ENCODE measurements around the gene XRCC4.

The XRCC4 gene

DNA sequence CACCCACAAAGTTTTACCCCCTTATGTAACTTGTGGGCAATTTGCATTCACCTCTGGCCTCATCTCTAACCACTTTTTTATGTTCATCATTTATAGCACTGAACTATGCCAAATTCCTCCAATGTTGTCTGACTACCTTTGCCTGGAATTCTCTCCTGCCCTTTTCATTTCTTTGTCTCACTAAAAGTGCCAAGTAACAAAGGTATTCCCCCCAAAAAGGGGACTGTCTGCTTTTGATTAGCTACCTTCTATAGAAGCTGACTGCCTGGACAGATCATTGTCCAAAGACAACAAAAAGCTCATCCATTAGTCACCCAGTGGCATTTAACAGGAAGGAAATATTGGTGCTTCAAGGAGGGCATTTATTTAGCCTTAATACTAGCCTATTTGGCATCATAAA, 204.3 kb downstream of the XRCC4 start:
- H3K18ac ChIP-seq (ENCODE audit: low read length): no peak overlapping the region
- H2AK5ac ChIP-seq (ENCODE audit: low read depth, low read length): no peak overlapping the region
- H3K4ac ChIP-seq (ENCODE audit: low read length): no peak overlapping the region
- H4K8ac ChIP-seq (ENCODE audit: low read depth, low read length): no peak overlapping the region
- DNase-seq (ENCODE audit: low spot score): peak; percentile 9
- no peak overlapping the region for H2BK5ac ChIP-seq (ENCODE audit: low read length)
- no peak overlapping the region for H3K4me3 ChIP-seq (ENCODE audit: low read length in 2 of 2)
- H3K4me2 ChIP-seq (ENCODE audit: insufficient read depth, low read length, poor library complexity, severe bottlenecking): no peak overlapping the region
- H3K79me1 ChIP-seq (ENCODE audit: low read depth, low read length): no peaks in the 10 kb centered on the region
- no peaks in the 10 kb centered on the region for H3K4me1 ChIP-seq (ENCODE audit: control insufficient read depth in 2 of 2, insufficient read depth in 1 of 2, low read depth in 1 of 2, low read length in 2 of 2)
- H4K91ac ChIP-seq (ENCODE audit: low read depth, low read length, poor library complexity): no peak overlapping the region
- no peaks in the 10 kb centered on the region for H3K9me3 ChIP-seq (replicated peaks in 1 of 2; ENCODE audit: control insufficient read depth in 2 of 2, insufficient read depth in 1 of 2, low read depth in 1 of 2, low read length in 2 of 2)
- no peak overlapping the region for H3K27ac ChIP-seq (replicated peaks; ENCODE audit: low read length)
- no peak overlapping the region for H3K23ac ChIP-seq (ENCODE audit: low read depth, low read length, poor library complexity)
- H2BK12ac ChIP-seq (ENCODE audit: low read length): no peak overlapping the region
- H3K9ac ChIP-seq (ENCODE audit: low read depth, low read length, poor library complexity): no peak overlapping the region
- no peak overlapping the region for H2AFZ ChIP-seq (ENCODE audit: low read length)
- H3K14ac ChIP-seq (ENCODE audit: low read length): no peak overlapping the region
- no peak overlapping the region for H2BK15ac ChIP-seq (ENCODE audit: low read length)
- no peaks in the 10 kb centered on the region for H3K36me3 ChIP-seq (replicated peaks in 1 of 2; ENCODE audit: control insufficient read depth in 2 of 2, insufficient read depth in 2 of 2, low read length in 2 of 2)
- no peaks in the 10 kb centered on the region for H3K27me3 ChIP-seq (ENCODE audit: control insufficient read depth in 3 of 3, insufficient read depth in 3 of 3, low read depth in 1 of 3, low read length in 3 of 3)
- no peak overlapping the region for H2BK120ac ChIP-seq (ENCODE audit: low read depth, low read length)

DNA sequence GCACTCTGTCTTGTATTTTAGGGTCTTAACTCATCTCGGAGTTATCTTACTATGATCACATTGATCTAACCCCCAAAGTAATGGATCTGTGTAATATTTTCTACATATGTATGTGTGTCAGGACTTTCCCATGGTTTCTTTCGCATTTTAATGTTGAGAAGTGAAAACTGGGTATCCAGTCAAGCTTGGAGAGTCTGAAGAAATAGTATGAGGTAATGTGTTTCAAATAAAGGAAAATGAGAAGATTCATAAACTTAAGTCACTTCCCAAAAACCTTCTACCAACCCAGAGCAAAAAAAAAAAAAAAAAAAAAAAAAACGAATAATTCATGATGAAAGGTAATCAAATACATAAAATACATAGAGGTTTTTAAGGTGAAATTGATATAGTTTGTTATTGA, 206.4 kb downstream of the XRCC4 start:
- Histone ChIP-seq H4K91ac (ENCODE audit: low read depth, low read length, poor library complexity) (no peak overlapping the region), H3K4ac (ENCODE audit: low read length) (no peak overlapping the region), H4K8ac (ENCODE audit: low read depth, low read length) (no peak overlapping the region), H3K27ac (replicated peaks; ENCODE audit: low read length) (no peak overlapping the region), H2BK5ac (ENCODE audit: low read length) (no peak overlapping the region), H3K79me1 (ENCODE audit: low read depth, low read length) (no peaks in the 10 kb centered on the region), H3K4me3 (ENCODE audit: low read length in 2 of 2) (no peak overlapping the region), H3K36me3 (replicated peaks in 1 of 2; ENCODE audit: control insufficient read depth in 2 of 2, insufficient read depth in 2 of 2, low read length in 2 of 2) (no peaks in the 10 kb centered on the region), H3K18ac (ENCODE audit: low read length) (no peak overlapping the region), H3K9me3 (replicated peaks in 1 of 2; ENCODE audit: control insufficient read depth in 2 of 2, insufficient read depth in 1 of 2, low read depth in 1 of 2, low read length in 2 of 2) (no peaks in the 10 kb centered on the region), H2AFZ (ENCODE audit: low read length) (no peak overlapping the region), H2BK15ac (ENCODE audit: low read length) (no peak overlapping the region), H3K27me3 (ENCODE audit: control insufficient read depth in 3 of 3, insufficient read depth in 3 of 3, low read depth in 1 of 3, low read length in 3 of 3) (no peaks in the 10 kb centered on the region), H3K14ac (ENCODE audit: low read length) (no peak overlapping the region), H3K9ac (ENCODE audit: low read depth, low read length, poor library complexity) (no peak overlapping the region), H3K4me2 (ENCODE audit: insufficient read depth, low read length, poor library complexity, severe bottlenecking) (no peak overlapping the region), H2AK5ac (ENCODE audit: low read depth, low read length) (no peak overlapping the region), H3K4me1 (ENCODE audit: control insufficient read depth in 2 of 2, insufficient read depth in 1 of 2, low read depth in 1 of 2, low read length in 2 of 2) (no peaks in the 10 kb centered on the region), H3K23ac (ENCODE audit: low read depth, low read length, poor library complexity) (no peak overlapping the region), H2BK120ac (ENCODE audit: low read depth, low read length) (no peak overlapping the region), H2BK12ac (ENCODE audit: low read length) (no peak overlapping the region)
- no CpG with 5 or more reads among the region's 3 CpGs for WGBS, 2 donors (ENCODE audit: extremely low coverage in 2 of 2, insufficient read length in 2 of 2, insufficient replicate concordance in 1 of 2)
- no peak for DNase-seq (ENCODE audit: low spot score)

DNA sequence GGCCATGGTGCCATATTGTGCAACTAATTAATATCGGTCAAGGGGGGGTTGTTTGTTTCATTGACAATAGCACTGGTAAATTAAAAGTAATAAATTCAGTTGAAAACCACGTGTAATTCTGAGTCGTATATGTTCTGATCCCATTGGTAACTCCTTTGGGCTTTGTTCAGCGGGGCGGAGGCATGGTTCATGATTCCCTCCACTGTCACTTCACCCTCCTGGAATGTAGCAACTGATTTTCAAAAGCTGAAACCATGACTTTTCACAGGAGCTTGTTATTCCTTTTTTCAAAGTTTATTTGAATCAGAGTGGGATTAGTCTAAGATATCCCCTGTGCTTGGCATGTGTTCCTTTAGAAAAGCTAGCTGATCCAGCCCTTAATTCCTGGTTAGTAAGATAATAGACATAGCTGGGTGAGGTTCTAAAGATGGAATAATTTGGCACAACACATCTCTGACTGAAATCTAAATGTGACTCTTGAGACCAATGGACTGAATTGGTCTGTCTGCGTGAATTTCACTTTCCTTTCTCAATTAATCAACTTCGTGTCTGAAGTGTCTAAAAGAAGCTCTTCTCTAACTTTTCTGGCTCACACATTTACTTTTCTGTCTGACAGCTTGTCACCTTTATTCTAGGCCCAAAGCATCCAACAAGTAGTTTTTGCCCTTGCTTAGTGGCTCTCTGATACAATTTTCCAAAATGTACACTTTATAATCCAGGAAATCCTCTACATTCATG, 208.5 kb downstream of the XRCC4 start:
- H2BK12ac ChIP-seq (ENCODE audit: low read length): no peak overlapping the region
- H3K79me1 ChIP-seq (ENCODE audit: low read depth, low read length): no peaks in the 10 kb centered on the region
- H3K9ac ChIP-seq (ENCODE audit: low read depth, low read length, poor library complexity): no peak overlapping the region
- no peak overlapping the region for H3K27ac ChIP-seq (replicated peaks; ENCODE audit: low read length)
- no peak overlapping the region for H3K4me3 ChIP-seq (ENCODE audit: low read length in 2 of 2)
- H3K4me1 ChIP-seq (ENCODE audit: control insufficient read depth in 2 of 2, insufficient read depth in 1 of 2, low read depth in 1 of 2, low read length in 2 of 2): no peaks in the 10 kb centered on the region
- H3K27me3 ChIP-seq (ENCODE audit: control insufficient read depth in 3 of 3, insufficient read depth in 3 of 3, low read depth in 1 of 3, low read length in 3 of 3): no peaks in the 10 kb centered on the region
- H3K18ac ChIP-seq (ENCODE audit: low read length): no peak overlapping the region
- H3K9me3 ChIP-seq (replicated peaks in 1 of 2; ENCODE audit: control insufficient read depth in 2 of 2, insufficient read depth in 1 of 2, low read depth in 1 of 2, low read length in 2 of 2): peaks cover 0 to 5% of the 10 kb centered on the region in 2 donors
- H2BK120ac ChIP-seq (ENCODE audit: low read depth, low read length): no peak overlapping the region
- WGBS, 2 donors (ENCODE audit: extremely low coverage in 2 of 2, insufficient read length in 2 of 2, insufficient replicate concordance in 1 of 2): no CpG with 5 or more reads among the region's 7 CpGs
- H3K36me3 ChIP-seq (replicated peaks in 1 of 2; ENCODE audit: control insufficient read depth in 2 of 2, insufficient read depth in 2 of 2, low read length in 2 of 2): no peaks in the 10 kb centered on the region
- H3K14ac ChIP-seq (ENCODE audit: low read length): no peak overlapping the region
- no peak overlapping the region for H2BK5ac ChIP-seq (ENCODE audit: low read length)
- no peak overlapping the region for H4K8ac ChIP-seq (ENCODE audit: low read depth, low read length)
- H4K91ac ChIP-seq (ENCODE audit: low read depth, low read length, poor library complexity): no peak overlapping the region
- H3K4ac ChIP-seq (ENCODE audit: low read length): no peak overlapping the region
- H3K4me2 ChIP-seq (ENCODE audit: insufficient read depth, low read length, poor library complexity, severe bottlenecking): no peak overlapping the region
- H2BK15ac ChIP-seq (ENCODE audit: low read length): no peak overlapping the region
- no peak overlapping the region for H2AFZ ChIP-seq (ENCODE audit: low read length)
- no peak for DNase-seq (ENCODE audit: low spot score)
- no peak overlapping the region for H2AK5ac ChIP-seq (ENCODE audit: low read depth, low read length)
- no peak overlapping the region for H3K23ac ChIP-seq (ENCODE audit: low read depth, low read length, poor library complexity)

DNA sequence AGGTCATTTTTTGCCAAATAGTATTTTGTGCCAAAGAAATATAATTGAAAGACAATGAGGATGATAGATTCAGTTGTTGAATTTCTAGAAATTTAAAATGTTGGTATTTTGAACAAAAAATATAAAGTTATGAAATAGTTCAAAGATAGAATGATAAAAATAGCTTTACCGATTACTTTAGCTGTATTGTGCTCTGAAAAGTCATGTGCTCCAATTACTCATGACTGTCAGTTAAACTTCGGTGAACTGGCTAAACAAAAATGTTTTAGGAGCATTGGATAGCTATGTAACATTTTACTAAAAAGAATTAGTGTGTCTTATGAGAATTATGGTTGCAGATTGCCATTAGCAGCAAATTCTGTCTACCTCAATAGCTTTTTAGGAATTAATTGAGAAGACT, 216.9 kb downstream of the XRCC4 start:
- Histone ChIP-seq H2AFZ (ENCODE audit: low read length) (no peak overlapping the region), H4K91ac (ENCODE audit: low read depth, low read length, poor library complexity) (no peak overlapping the region), H3K4ac (ENCODE audit: low read length) (no peak overlapping the region), H3K9ac (ENCODE audit: low read depth, low read length, poor library complexity) (no peak overlapping the region), H3K23ac (ENCODE audit: low read depth, low read length, poor library complexity) (no peak overlapping the region), H2BK15ac (ENCODE audit: low read length) (no peak overlapping the region), H4K8ac (ENCODE audit: low read depth, low read length) (no peak overlapping the region), H3K79me1 (ENCODE audit: low read depth, low read length) (no peaks in the 10 kb centered on the region), H3K9me3 (replicated peaks in 1 of 2; ENCODE audit: control insufficient read depth in 2 of 2, insufficient read depth in 1 of 2, low read depth in 1 of 2, low read length in 2 of 2) (peaks cover 0 to 3% of the 10 kb centered on the region in 2 donors), H3K4me1 (ENCODE audit: control insufficient read depth in 2 of 2, insufficient read depth in 1 of 2, low read depth in 1 of 2, low read length in 2 of 2) (no peaks in the 10 kb centered on the region), H2BK5ac (ENCODE audit: low read length) (no peak overlapping the region), H3K27me3 (ENCODE audit: control insufficient read depth in 3 of 3, insufficient read depth in 3 of 3, low read depth in 1 of 3, low read length in 3 of 3) (no peaks in the 10 kb centered on the region), H2AK5ac (ENCODE audit: low read depth, low read length) (no peak overlapping the region), H3K4me3 (ENCODE audit: low read length in 2 of 2) (no peak overlapping the region), H2BK120ac (ENCODE audit: low read depth, low read length) (no peak overlapping the region), H3K4me2 (ENCODE audit: insufficient read depth, low read length, poor library complexity, severe bottlenecking) (no peak overlapping the region), H2BK12ac (ENCODE audit: low read length) (no peak overlapping the region), H3K27ac (replicated peaks; ENCODE audit: low read length) (no peak overlapping the region), H3K18ac (ENCODE audit: low read length) (no peak overlapping the region), H3K14ac (ENCODE audit: low read length) (no peak overlapping the region), H3K36me3 (replicated peaks in 1 of 2; ENCODE audit: control insufficient read depth in 2 of 2, insufficient read depth in 2 of 2, low read length in 2 of 2) (no peaks in the 10 kb centered on the region)
- DNase-seq (ENCODE audit: low spot score): no peak
- no CpG with 5 or more reads among the region's 2 CpGs for WGBS, 2 donors (ENCODE audit: extremely low coverage in 2 of 2, insufficient read length in 2 of 2, insufficient replicate concordance in 1 of 2)
